OCI-LY3 (cell line): ENCODE results near the gene INO80D.

Experiments
- H2AFZ ChIP-seq: fragments of 200-600, 300-600 bp; shearing (Covaris generic); 2 replicates; pipeline ENCODE4 v1.6.0; 2014; ENCODE audit warnings: antibody characterized with exemption, low read depth, low read length
- H3K27ac ChIP-seq: fragments of 200-600, 300-600 bp; sonication (generic); 2 replicates; pipeline ENCODE4 v1.5.1; 2014; ENCODE audit warnings: mild to moderate bottlenecking, low read length, moderate library complexity, mixed read lengths
- H3K27me3 ChIP-seq: fragments of 200-600, 300-600 bp; sonication (generic); 2 replicates; pipeline ENCODE4 v1.6.1; 2014; ENCODE audit warnings: low read depth, low read length, mixed read lengths
- H3K36me3 ChIP-seq: fragments of 200-600, 300-600 bp; sonication (generic); replicated peaks from 2 replicates; pipeline ENCODE3; 2014; ENCODE audit warnings: low read depth, low read length, mixed read lengths
- H3K4me1 ChIP-seq: fragments of 300-600, 200-600 bp; sonication (generic); 2 replicates; pipeline ENCODE4 v1.6.1; 2014; ENCODE audit warnings: low read length, mixed read lengths
- H3K4me2 ChIP-seq: fragments of 200-600, 300-600 bp; sonication (generic); 2 replicates; pipeline ENCODE4 v1.6.1; 2014; ENCODE audit warnings: low read length, mixed read lengths
- H3K4me3 ChIP-seq: fragments of 300-600, 200-600 bp; sonication (generic); 2 replicates; pipeline ENCODE4 v1.5.1; 2014; ENCODE audit warnings: antibody characterized with exemption, mild to moderate bottlenecking, low read length, moderate library complexity
- H3K79me2 ChIP-seq: fragments of 300-600, 200-600 bp; shearing (Covaris generic); 2 replicates; pipeline ENCODE4 v1.6.1; 2014; ENCODE audit warnings: mild to moderate bottlenecking, low read length, mixed read lengths
- H3K9ac ChIP-seq: fragments of 300-600, 200-600 bp; shearing (Covaris generic); 2 replicates; pipeline ENCODE4 v1.6.0; 2014; ENCODE audit warnings: mild to moderate bottlenecking, low read length, moderate library complexity
- H3K9me3 ChIP-seq: fragments of 200-600, 300-600 bp; shearing (Covaris generic); 2 replicates; pipeline ENCODE4 v1.6.1; 2014; ENCODE audit warnings: low read length, mixed read lengths; ENCODE audit not compliant: insufficient read depth
- H4K20me1 ChIP-seq: fragments of 200-600, 300-600 bp; sonication (generic); 2 replicates; pipeline ENCODE4 v1.6.1; 2016; ENCODE audit warnings: low read length, mixed read lengths; ENCODE audit not compliant: insufficient read depth
- CTCF ChIP-seq: fragments of 200-600, 300-600 bp; sonication (generic); IDR thresholded peaks from 2 replicates; pipeline ENCODE4 v1.5.1; 2014; ENCODE audit warnings: antibody characterized with exemption, low read length, low read depth
- EZH2phosphoT487 ChIP-seq: fragments of 200-600 bp; shearing (Covaris generic); IDR thresholded peaks from 2 replicates; pipeline ENCODE4 v1.6.1; 2018; ENCODE audit warnings: antibody characterized with exemption, mixed run types, low read depth

The INO80D gene

GRCh38 chr2:206000776-206001175 is 85.2 kb downstream of the INO80D start:
- no peak for TF ChIP-seq CTCF
- Histone ChIP-seq H3K36me3 (peaks cover 25% of the 10 kb centered on the region), H3K9ac (no peak overlapping the region), H2AFZ (no peak overlapping the region), H3K9me3 (no peaks in the 10 kb centered on the region), H3K4me3 (no peak overlapping the region), H3K4me2 (no peak overlapping the region), H3K4me1 (no peaks in the 10 kb centered on the region), H3K27ac (no peak overlapping the region), H3K27me3 (no peaks in the 10 kb centered on the region), H4K20me1 (0 out of 2 replicates have a peak, but pooled peaks cover 3% of the 10 kb centered on the region), H3K79me2 (no peaks in the 10 kb centered on the region)

- Histone ChIP-seq H3K4me1 (no peaks in the 10 kb centered on the region), H3K9ac (no peak overlapping the region), H3K4me3 (no peak overlapping the region), H3K9me3 (no peaks in the 10 kb centered on the region), H3K27me3 (no peaks in the 10 kb centered on the region), H3K79me2 (no peaks in the 10 kb centered on the region), H4K20me1 (0 out of 2 replicates have a peak, but pooled peaks cover 3% of the 10 kb centered on the region), H3K4me2 (no peak overlapping the region), H2AFZ (no peak overlapping the region), H3K36me3 (peaks cover 11% of the 10 kb centered on the region), H3K27ac (no peak overlapping the region)
- TF ChIP-seq CTCF, result no peak
These were observed 87.4 kb downstream of the INO80D start for GRCh38 chr2:205998583-205998982.

- Histone ChIP-seq H2AFZ (no peak overlapping the region), H3K4me3 (no peak overlapping the region), H3K79me2 (no peaks in the 10 kb centered on the region), H3K36me3 (peaks cover 11% of the 10 kb centered on the region), H4K20me1 (0 out of 2 replicates have a peak, but pooled peaks cover 3% of the 10 kb centered on the region), H3K9me3 (no peaks in the 10 kb centered on the region), H3K9ac (no peak overlapping the region), H3K27ac (no peak overlapping the region), H3K27me3 (no peaks in the 10 kb centered on the region), H3K4me1 (no peaks in the 10 kb centered on the region), H3K4me2 (no peak overlapping the region)
- TF ChIP-seq CTCF (no peak), EZH2phosphoT487 (no peak)
These were observed 89.8 kb downstream of the INO80D start for GRCh38 chr2:205996161-205996560.

GRCh38 chr2:205995260-205995659 is 90.7 kb downstream of the INO80D start:
- H3K27ac ChIP-seq, result no peak overlapping the region

More at GRCh38 chr2:205995260-205995659, 90.7 kb downstream of the INO80D start:
- H3K79me2 ChIP-seq, result no peaks in the 10 kb centered on the region
- H3K36me3 ChIP-seq, result peaks cover 9% of the 10 kb centered on the region
- no peak overlapping the region for H2AFZ ChIP-seq
- TF ChIP-seq EZH2phosphoT487 (no peak), CTCF (no peak)
- H3K4me1 ChIP-seq, result no peaks in the 10 kb centered on the region
- no peak overlapping the region for H3K4me3 ChIP-seq
- H3K9me3 ChIP-seq, result no peaks in the 10 kb centered on the region
- no peaks in the 10 kb centered on the region for H3K27me3 ChIP-seq
- H3K4me2 ChIP-seq, result no peak overlapping the region
- H4K20me1 ChIP-seq, result 0 out of 2 replicates have a peak, but pooled peaks cover 3% of the 10 kb centered on the region
- H3K9ac ChIP-seq, result no peak overlapping the region
